NT2/D1 (cell line): ENCODE data around the gene PGA4.

ENCODE experiments used
- SUZ12 ChIP-seq: IDR thresholded peaks from 2 replicates; pipeline ENCODE4 v1.6.1; 2011; ENCODE audit not compliant: insufficient read length, insufficient read depth; ENCODE audit errors: extremely low read depth
- YY1 ChIP-seq: IDR thresholded peaks from 2 replicates; pipeline ENCODE4 v1.6.1; 2011; ENCODE audit not compliant: insufficient read length, insufficient read depth
- ZNF274 ChIP-seq: IDR thresholded peaks from 2 replicates; pipeline ENCODE4 v1.6.1; 2011; ENCODE audit warnings: mild to moderate bottlenecking, low read depth, low read length

DNA sequence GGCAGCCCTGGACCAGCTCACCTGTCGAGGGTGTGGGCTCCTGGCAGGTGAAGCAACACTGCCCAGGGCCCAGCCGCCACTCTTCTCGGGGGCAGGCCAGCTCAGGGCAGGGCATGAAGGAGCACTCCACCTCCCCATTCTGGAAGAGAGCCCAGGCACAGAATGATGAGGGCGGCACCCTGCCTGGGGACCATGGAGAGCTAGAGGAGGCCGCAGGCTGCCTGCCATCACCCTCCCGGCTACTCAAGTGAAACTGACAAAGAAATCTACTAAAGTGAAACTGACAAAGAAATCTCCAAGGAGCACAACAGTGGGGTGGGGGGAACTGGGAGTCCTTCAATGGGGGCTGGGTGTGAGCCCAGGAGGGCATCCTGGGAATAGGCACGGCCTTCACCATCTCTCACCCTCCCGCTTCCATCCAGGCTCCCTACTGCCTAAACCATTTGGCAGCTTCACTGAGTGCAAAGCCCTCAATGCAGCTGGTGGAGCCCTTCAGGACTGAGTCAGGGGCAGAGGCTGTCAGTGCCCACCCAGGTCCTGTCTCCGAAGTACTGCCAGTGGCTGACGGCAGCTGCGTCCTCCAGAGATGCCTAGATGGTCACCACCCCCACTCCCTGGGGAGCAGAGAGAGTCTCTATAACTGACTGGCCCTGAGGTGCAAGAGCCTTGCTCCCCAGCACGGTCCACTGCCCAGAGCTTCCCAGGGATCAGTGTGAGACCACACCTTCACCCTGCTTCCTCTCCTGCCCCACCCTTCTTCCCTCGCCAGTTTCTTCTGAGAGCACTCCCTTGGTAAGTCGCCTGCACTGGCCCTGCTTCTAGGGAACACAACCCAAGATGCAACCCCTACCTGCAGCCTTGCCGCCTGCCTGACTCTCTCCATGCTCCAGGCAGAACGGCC, 51.3 kb downstream of the PGA4 start:
- TF ChIP-seq YY1 (no peak), ZNF274 (no peak), SUZ12 (no peak)
